MM.1S (cell line): Measurements from ENCODE around the gene TWF1.

Experiments used
- CTCF ChIP-seq: fragments of 300-600 bp; sonication (generic); IDR thresholded peaks from 2 replicates; pipeline ENCODE4 v1.5.1; 2016; ENCODE audit warnings: antibody characterized with exemption, low read length, mixed read lengths
- EZH2phosphoT487 ChIP-seq: fragments of 300-600 bp; sonication (generic); IDR thresholded peaks from 2 replicates; pipeline ENCODE4 v1.6.1; 2018; ENCODE audit warnings: antibody characterized with exemption, low read length

GRCh38 chr12:43761500-43761899 is 44.6 kb downstream of the TWF1 start:
- no peak for TF ChIP-seq CTCF
- TF ChIP-seq EZH2phosphoT487 = no peak
